Adrenal gland (tissue), 5 donors: ENCODE data around the gene HPS4.

Experiments
- CTCF ChIP-seq, 6 experiments: fragments of 450-650 bp in 4 of 6; fragments of 200-600 bp in 2 of 6; sonication (generic) in 1 of 6; IDR thresholded peaks; 1 replicate in 5 of 6; 2 replicates in 1 of 6; pipeline versions ENCODE4 v1.5.1 to v1.8.0; 2016 to 2021; ENCODE audit warnings: antibody characterized with exemption in 6 of 6, mild to moderate bottlenecking in 2 of 6, moderate library complexity in 1 of 6
- POLR2A ChIP-seq, 2 donors: fragments of 450-650 bp; IDR thresholded peaks; one replicate each; pipeline ENCODE4 v1.6.1; 2017; ENCODE audit warnings: antibody characterized with exemption in 2 of 2, mild to moderate bottlenecking in 2 of 2, moderate library complexity in 1 of 2
- donor health status: DM: no; HTN: no; CAD: no.

GRCh38 chr22:26470807-26471206 lies 12.8 kb downstream of the HPS4 start:
- TF ChIP-seq CTCF (IDR thresholded peaks at IDR 0.05) (no peak), POLR2A (IDR thresholded peaks at IDR 0.05) (no peak)
